Calu3 (cell line): Measurements from ENCODE around the gene AUH. TPM values are rescaled to one million over a fixed set of nuclear protein-coding genes. Genes with fewer than 3 reads are reported as not detected.

ENCODE experiments used
- BruUV-seq: library from RNA; stranded (reverse); fragments of 400-500 nt; replicated peaks from 2 replicates; lab custom pipeline; 2021; lab: Mats Ljungman, UMichigan
- CTCF ChIA-PET: fragments of 300-600 bp; sonication (Branson Sonifier 250); formaldehyde crosslinking; loops from one replicate; lab custom pipeline; 2022; ENCODE audit warnings: antibody characterized with exemption; lab: Charles Lee
- DNase-seq: peaks from one replicate; pipeline ENCODE4 v3.0.0; 2022
- H3K27ac Mint-ChIP-seq: one replicate; pipeline ENCODE4 v1.8.0; 2022; ENCODE audit warnings: mixed read lengths; ENCODE audit not compliant: unreplicated experiment
- H3K27me3 Mint-ChIP-seq: one replicate; pipeline ENCODE4 v1.8.0; 2022; ENCODE audit warnings: mixed read lengths; ENCODE audit not compliant: unreplicated experiment
- H3K36me3 Mint-ChIP-seq: one replicate; pipeline ENCODE4 v1.8.0; 2022; ENCODE audit warnings: mild to moderate bottlenecking, moderate library complexity, mixed read lengths; ENCODE audit not compliant: insufficient read depth, unreplicated experiment
- H3K4me1 Mint-ChIP-seq: one replicate; pipeline ENCODE4 v1.8.0; 2022; ENCODE audit warnings: mild to moderate bottlenecking, low read depth, mixed read lengths; ENCODE audit not compliant: unreplicated experiment
- H3K4me3 Mint-ChIP-seq: one replicate; pipeline ENCODE4 v1.8.0; 2022; ENCODE audit warnings: mild to moderate bottlenecking, low read depth, moderate library complexity, mixed read lengths; ENCODE audit not compliant: unreplicated experiment
- H3K9me3 Mint-ChIP-seq: one replicate; pipeline ENCODE4 v1.8.0; 2022; ENCODE audit warnings: low read depth, mixed read lengths; ENCODE audit not compliant: unreplicated experiment
- CTCF ChIP-seq: fragments of 200-600 bp; IDR thresholded peaks from one replicate; pipeline ENCODE4 v1.8.0; 2022; ENCODE audit warnings: antibody characterized with exemption; ENCODE audit not compliant: unreplicated experiment
- intact Hi-C: fragments of 100-400 bp; cut with micrococcal nuclease; formaldehyde crosslinking; loops from one replicate; pipeline ENCODE4 v1.10.0; 2022; ENCODE audit not compliant: unreplicated experiment
- total RNA-seq: library from RNA; stranded (reverse); gene quantifications from 2 replicates; pipeline ENCODE4 v1.2.3, GENCODE V29; 2022

AUH gene
- total RNA-seq, 1 experiment from 2014 or later = 13.4 TPM

DNA sequence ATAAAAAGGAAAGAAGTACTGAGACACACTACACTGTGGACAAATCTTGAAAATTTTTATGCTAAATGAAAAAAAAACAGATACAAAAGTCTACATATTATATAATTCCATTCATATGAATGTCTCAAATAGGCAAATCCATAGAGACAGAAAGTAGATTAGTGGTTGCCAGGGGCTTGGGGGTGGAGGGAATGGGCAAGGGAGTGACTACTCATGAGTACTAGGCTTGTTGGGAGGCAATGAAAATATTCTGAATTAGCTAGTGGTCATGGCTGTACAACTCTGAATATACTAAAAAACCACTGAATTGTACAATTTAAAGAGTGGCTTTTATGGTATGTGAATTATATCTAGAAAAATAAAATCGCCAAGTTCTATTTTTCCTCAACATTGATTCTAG lies 154.9 kb downstream of the AUH start:
- intact Hi-C loops = no loop called here
- DNase-seq = no peak
- H3K4me1 Mint-ChIP-seq = peaks cover 37% of the 10 kb centered on the region
- no peaks in the 10 kb centered on the region for H3K36me3 Mint-ChIP-seq
- H3K27ac Mint-ChIP-seq = no peak overlapping the region
- TF ChIP-seq CTCF = no peak
- CTCF ChIA-PET = no interaction called here
- BruUV-seq = no TSS peak
- no peaks in the 10 kb centered on the region for H3K27me3 Mint-ChIP-seq
- no peak overlapping the region for H3K4me3 Mint-ChIP-seq
- peaks cover 7% of the 10 kb centered on the region for H3K9me3 Mint-ChIP-seq

- no peak for DNase-seq
- CTCF ChIA-PET = no interaction called here
- TF ChIP-seq CTCF = no peak
- BruUV-seq = no TSS peak
- Mint-ChIP-seq H3K27me3 (no peaks in the 10 kb centered on the region), H3K4me1 (peaks cover 36% of the 10 kb centered on the region), H3K9me3 (peaks cover 10% of the 10 kb centered on the region), H3K27ac (no peak overlapping the region), H3K4me3 (no peak overlapping the region), H3K36me3 (peaks cover 1% of the 10 kb centered on the region)
- intact Hi-C loops = no loop called here
Observed at GRCh38 chr9:91202736-91203283, 158.9 kb downstream of the AUH start.

- CTCF ChIA-PET = interaction anchor here (1.2 kb wide), 1 partner anchor 259 kb away, joined by 4 read pairs; no protein-coding TSS in a partner anchor
Observed at GRCh38 chr9:91200692-91201336, 160.9 kb downstream of the AUH start.

More at GRCh38 chr9:91200692-91201336, 160.9 kb downstream of the AUH start:
- no peak for TF ChIP-seq CTCF
- H3K27me3 Mint-ChIP-seq = no peaks in the 10 kb centered on the region
- BruUV-seq = no TSS peak
- H3K27ac Mint-ChIP-seq = peak overlapping the region; percentile 85
- intact Hi-C loops = no loop called here
- peaks cover 10% of the 10 kb centered on the region for H3K9me3 Mint-ChIP-seq
- DNase-seq = no peak
- H3K36me3 Mint-ChIP-seq = peaks cover 10% of the 10 kb centered on the region
- no peak overlapping the region for H3K4me3 Mint-ChIP-seq
- peaks cover 26% of the 10 kb centered on the region for H3K4me1 Mint-ChIP-seq
